GM18499 (cell line): ENCODE data around the gene CHD3.

Experiments
- ATAC-seq: cut with Tn5 transposase; IDR thresholded peaks from one replicate; pipeline ENCODE4 v1.9.1; 2021; ENCODE audit warnings: moderate number of reproducible peaks; ENCODE audit not compliant: insufficient read depth, unreplicated experiment

Gene CHD3

DNA sequence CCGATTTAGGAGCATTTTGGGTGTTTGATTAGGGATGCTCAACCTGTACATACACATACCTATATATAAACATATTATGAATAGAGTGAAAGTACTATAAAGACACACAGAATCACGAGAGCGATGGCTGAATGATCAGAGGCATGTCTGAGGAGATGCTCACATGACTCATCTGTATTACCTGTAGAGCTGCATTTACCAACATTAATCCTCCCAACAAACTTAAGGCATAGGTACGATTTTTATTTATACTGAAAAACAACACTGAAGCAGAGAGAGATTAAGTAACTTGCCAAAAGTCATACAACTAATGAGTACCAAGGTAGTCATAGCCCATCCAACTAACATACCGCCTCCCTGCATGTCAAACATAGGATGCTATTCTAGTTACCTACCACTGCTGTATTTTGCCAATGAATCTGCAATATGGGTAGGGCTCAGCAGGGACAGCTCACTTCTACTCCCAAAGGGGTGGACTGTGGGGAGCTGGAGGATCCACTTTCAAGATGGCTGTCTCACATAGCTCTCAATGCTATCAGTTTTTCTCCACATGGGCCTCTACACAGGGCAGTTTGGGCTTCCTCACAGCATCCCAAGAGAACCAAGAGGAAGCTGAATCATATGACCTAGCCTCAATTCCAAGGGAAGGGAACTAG, 23.5 kb upstream of the CHD3 start:
- no peak for ATAC-seq

DNA sequence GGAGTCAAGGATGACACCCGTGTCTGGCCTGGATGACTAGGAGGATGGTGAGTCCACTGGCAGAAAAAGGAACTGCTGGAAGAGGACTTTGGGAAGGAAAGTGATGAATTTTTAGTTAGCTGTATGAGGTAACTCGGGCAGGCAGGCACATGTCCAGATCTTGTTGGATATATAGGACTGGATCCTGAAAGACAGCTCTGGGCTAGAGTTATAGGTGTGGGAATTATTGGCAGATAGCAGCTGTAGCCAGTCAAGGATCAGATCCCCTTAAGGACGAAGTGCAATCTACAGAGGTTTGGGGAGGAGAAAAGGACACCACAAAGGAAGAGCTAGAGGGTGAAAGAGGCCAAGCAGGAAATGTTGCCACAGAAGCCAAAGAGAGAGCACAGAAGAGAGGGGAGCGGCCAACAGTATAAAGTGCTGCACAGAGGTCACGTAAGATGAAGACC, 20.7 kb upstream of the CHD3 start:
- ATAC-seq = no peak

DNA sequence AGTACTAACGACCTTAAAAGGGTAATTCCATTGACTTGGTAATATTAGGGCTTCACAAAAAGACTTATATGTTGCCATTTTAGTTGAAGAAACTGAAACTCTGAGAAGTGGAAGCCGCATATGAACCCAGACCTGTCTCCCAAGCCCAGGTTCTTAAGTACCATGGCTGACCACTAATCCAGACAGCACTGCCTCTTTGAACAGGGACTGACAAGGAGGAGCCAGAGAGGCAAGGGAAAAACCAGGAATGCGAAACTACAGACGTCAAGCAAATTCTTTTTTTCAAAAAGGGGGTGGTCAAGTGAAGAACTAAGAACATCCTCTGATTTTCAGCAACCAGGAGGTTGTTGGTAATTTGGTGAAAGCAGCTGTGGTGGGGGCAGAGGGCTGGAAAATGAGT, 15.5 kb upstream of the CHD3 start:
- no peak for ATAC-seq

GRCh38 chr17:7875804-7876370, 12.7 kb upstream of the CHD3 start:
- ATAC-seq = no peak

- no peak for ATAC-seq
These were observed 10.4 kb upstream of the CHD3 start for GRCh38 chr17:7878234-7878633.

- ATAC-seq = no peak
These were observed 8.3 kb upstream of the CHD3 start for GRCh38 chr17:7880076-7880868.

GRCh38 chr17:7881276-7882054, 7.1 kb upstream of the CHD3 start:
- no peak for ATAC-seq

DNA sequence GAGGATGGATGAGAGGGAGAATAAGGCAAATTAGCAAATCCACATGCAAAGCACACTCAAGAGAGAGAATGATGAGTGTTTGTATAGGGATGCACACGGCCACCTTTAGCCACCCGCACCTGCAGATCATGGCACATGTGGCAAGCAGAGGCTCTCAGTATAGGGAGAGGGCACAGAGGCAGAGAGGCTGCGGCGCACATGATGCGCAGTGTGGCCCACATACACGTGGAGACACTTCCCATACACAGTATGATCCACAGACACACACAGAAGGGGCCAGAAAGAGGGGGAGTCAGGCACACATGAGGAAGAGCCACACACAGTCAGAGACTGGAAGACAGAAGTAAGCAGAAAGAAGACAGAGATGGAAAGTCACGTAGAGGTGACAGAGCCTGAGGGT, 6.5 kb upstream of the CHD3 start:
- ATAC-seq = no peak

DNA sequence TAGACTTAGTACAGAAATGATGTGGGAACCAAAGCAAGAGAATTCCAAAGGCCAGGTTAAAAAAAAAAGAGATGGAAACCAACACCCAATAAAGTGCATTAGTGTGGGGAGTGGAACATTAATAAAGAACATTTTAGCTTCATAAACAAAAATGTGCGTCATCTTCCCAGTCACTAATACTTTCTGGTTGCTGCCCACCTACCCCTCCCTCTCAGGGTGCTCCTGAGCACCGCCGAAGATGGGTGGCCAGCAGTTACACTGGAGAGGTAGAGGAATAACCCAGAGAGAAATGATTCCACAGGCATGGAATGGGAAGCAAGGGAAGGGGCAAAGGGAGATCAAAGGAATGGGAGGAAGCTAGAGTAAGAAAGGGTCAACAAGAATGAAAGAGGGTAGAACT, 6.0 kb upstream of the CHD3 start:
- ATAC-seq = no peak

DNA sequence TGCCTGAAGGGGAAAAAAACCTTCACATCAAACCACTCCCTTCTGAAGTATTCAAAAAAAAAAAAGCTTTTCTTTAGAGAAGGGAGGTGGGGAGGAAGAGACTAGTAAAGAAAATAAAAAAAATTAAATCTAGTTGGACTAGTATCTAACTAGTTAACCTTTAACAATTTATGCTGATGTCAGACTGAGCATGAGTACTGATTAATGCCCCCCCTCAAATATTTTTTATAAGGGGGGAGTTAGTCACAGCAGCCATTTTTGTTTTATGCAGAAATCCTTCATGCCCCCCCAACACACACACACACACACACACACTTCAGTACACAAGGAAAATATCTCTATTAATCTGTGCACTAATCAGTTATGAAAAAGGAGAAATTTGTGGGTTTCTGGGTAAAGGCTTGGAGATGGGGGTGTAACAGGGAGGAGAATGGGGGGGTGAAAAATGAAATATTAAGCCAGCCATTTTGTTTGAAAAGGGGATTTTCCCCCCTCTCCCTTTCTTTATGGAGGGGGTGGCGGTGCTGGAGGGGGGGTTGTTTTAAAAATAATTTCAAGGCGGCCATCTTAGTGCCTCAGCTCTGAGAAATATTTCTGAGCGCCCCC, 4.7 kb upstream of the CHD3 start:
- ATAC-seq = no peak

DNA sequence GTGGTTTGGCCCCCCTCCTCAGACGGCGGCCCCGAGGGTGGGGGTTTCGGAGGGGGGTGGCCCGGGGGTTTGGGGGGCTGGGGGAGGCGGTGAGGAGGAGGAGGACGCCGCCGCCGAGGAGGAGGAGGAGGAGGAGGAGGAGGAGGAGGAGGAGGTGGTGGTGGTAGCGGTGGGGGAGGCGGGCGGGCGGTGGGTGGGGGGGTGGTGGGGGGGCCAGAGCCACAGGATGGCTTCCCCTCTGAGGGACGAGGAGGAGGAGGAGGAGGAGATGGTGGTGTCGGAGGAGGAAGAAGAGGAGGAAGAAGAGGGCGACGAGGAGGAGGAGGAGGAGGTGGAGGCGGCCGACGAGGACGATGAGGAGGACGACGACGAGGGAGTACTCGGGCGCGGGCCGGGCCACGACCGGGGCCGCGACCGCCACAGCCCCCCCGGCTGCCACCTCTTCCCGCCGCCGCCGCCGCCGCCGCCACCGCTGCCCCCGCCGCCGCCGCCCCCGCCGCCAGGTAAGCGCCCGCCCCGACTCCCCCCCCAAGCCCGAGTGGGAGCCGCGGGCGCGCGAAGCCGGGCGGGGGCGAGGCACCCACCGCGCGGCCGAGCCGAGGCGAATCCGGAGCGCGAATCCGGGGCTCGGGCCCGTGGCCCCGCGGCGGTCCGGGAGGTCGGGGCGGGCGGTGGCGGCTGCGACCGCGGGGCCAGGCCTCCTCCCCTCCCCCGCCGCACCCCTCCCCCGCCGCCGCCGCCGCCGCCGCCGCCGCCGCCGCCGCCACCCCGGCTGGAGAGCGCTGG, 3.8 kb upstream of the CHD3 start:
- ATAC-seq = no peak

DNA sequence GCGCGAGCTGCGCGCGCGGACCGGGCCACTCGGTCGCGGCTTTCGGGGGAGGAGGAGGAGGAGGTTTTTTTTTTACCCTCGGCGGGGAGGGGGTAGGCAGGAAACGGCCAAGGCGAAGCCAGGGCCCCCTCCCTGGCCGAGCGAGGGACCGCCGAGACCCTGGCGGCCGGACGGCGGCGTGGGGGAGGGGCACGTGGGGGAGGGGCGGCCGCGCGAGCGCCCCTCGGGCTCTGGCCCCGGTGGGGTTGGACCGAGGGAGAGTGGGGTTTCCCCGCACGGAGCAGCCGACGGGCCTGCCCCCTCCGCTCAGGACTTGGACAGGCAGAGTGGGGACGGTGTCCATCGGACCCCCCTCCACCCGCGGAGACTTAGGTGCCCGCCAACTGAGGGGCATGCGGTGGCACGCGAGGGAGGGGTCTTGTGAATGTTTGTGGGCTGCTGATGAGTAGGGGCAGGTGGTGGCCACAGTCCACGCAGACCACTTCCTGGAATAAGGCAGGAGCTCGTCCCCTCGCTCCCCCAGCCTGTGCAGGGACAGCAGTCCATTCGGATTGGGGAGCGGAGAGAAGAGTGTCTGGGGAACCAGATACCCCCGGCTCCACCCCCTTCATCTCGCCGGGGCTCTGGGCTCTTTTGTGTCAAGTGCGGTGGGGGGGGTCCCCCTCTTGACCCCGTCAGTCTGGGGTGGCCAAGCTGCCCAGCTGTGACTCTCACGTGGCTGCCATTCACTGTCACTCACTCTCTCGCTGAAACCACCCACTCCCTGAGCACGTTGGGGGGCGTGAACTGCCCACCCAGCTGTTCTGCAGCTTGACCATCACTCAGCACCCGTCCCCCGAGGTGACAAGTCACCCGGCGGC, 3.0 kb upstream of the CHD3 start:
- no peak for ATAC-seq

DNA sequence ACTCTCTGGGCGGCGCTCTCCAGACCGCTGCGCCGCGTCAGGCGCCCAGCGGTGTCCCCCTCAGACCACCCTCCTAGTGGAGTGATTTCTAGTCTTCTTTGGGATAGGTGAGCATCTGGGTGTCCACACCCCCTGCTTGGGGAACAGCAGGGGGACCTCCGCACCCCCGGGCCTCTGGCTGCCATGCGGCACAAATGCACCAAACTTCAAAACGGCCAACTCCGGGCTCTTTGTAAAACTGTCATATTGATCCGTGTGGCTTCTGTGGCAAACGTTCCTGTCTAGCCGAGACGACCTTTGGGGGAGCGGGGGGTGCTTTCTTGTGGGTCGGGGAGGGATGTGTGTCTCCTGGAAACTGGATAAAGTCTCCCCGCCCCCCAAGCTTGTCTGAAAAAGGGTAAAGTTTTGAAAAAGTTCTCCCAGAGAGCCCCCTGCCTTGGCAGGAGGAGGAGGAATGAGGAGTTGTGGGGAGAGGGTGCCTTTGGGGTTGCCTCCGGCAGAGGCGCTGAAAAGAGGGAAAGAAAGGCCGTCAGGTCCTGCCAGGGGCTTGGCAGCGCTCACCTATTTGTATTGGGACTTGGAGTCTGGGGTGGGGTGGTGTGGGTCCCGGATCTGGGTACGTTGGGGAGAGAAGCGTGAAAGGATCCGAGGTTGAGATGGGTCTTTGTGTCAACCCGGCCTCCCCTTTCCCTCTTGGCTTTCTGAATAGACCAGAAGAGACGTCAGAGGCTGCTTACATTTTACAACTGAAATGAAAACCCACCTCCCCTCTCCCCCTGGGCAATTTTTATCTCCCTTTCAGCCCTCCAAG, 2.2 kb upstream of the CHD3 start:
- ATAC-seq = no peak

GRCh38 chr17:7887038-7887481, 1.5 kb upstream of the CHD3 start:
- no peak for ATAC-seq

GRCh38 chr17:7887482-7888183, 956 bp upstream of the CHD3 start:
- no peak for ATAC-seq

DNA sequence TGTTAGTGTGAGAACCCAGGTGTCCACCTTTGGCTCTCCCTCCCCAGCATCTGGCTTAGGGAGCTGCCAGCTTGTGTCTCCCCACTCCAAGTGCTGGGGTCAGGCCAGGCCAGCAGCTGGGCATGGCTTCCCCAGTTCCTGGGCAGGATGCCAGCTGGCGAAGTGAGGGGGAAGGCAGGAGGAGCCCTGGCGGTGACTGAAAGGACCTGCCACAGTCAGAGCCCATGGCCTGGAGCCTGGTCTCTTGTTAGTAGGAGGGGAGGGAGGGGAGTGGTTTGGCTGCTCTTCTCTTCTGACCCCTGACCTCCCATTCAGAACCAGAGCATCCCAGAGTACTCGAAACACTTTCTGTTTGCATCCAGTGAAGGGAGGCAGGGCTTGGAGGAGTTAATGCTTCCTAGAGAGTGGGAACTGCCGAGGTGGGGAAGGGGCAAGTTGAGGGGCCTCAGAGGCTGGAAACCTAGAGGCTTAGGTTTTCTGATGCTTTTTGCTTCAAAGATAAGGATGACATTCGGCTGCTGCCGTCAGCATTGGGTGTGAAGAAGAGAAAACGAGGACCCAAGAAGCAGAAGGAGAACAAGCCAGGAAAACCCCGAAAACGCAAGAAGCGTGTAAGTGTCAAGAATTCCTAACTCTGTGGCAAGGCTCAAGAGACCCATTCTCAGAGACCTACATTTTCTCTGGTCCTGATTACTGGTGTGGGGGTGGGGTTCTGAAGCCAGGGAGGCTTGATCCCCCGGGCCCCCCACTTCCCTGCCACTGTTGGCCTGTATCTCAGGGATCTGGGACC, 772 bp downstream of the CHD3 start:
- no peak for ATAC-seq
